ENCODE results near the gene RUNDC3A.

RUNDC3A gene

GRCh38 chr17:44283344-44284023 lies 24.9 kb upstream of the RUNDC3A start:
- DNase-seq: no peak

GRCh38 chr17:44284024-44284400 lies 24.4 kb upstream of the RUNDC3A start:
- no peak for DNase-seq

- no peak for DNase-seq
Measured at GRCh38 chr17:44287651-44288050, 20.8 kb upstream of the RUNDC3A start.

GRCh38 chr17:44293509-44294226 lies 14.7 kb upstream of the RUNDC3A start:
- no peak for DNase-seq

GRCh38 chr17:44297975-44298374 lies 10.4 kb upstream of the RUNDC3A start:
- no peak for DNase-seq

- DNase-seq: no peak
Measured at GRCh38 chr17:44304651-44305050, 3.8 kb upstream of the RUNDC3A start.

- no peak for DNase-seq
Measured at GRCh38 chr17:44307387-44308186, 814 bp upstream of the RUNDC3A start.

GRCh38 chr17:44308865-44309264 lies 464 bp downstream of the RUNDC3A start:
- DNase-seq: no peak

- DNase-seq: no peak
Measured at GRCh38 chr17:44309472-44309871, 1.1 kb downstream of the RUNDC3A start.

GRCh38 chr17:44310188-44310587 lies 1.8 kb downstream of the RUNDC3A start:
- no peak for DNase-seq

GRCh38 chr17:44310609-44311376 lies 2.4 kb downstream of the RUNDC3A start:
- DNase-seq: no peak

- no peak for DNase-seq
Measured at GRCh38 chr17:44311562-44312181, 3.3 kb downstream of the RUNDC3A start.

GRCh38 chr17:44312396-44313104 lies 4.1 kb downstream of the RUNDC3A start:
- DNase-seq: no peak

- no peak for DNase-seq
Measured at GRCh38 chr17:44314031-44314430, 5.6 kb downstream of the RUNDC3A start.

- DNase-seq: no peak
Measured at GRCh38 chr17:44314524-44314868, 6.1 kb downstream of the RUNDC3A start.

GRCh38 chr17:44314869-44315661 lies 6.7 kb downstream of the RUNDC3A start:
- DNase-seq: peak in 2 of 5 experiments; percentile 35 to 68

GRCh38 chr17:44315760-44316731 lies 7.6 kb downstream of the RUNDC3A start:
- DNase-seq: no peak

GRCh38 chr17:44317545-44317944 lies 9.1 kb downstream of the RUNDC3A start:
- no peak for DNase-seq

- no peak for DNase-seq
Measured at GRCh38 chr17:44318077-44318892, 9.9 kb downstream of the RUNDC3A start.

Data from T-helper 2 cell (primary cell).